Activated CD8-positive, alpha-beta memory T cell treated with anti-CD3 and anti-CD28 coated beads for 36 hours (primary cell): ENCODE results near the gene DRC7. TPM values are rescaled to one million over a fixed set of nuclear protein-coding genes. Genes with fewer than 3 reads are reported as not detected.

Source experiments
- CTCF ChIA-PET: fragments of 350-600 bp; sonication (Branson Sonifier 250); formaldehyde crosslinking; loops from one replicate; lab custom pipeline; 2021; ENCODE audit warnings: antibody characterized with exemption; lab: Charles Lee
- POLR2A ChIA-PET: fragments of 350-600 bp; sonication (Branson Sonifier 250); formaldehyde crosslinking; loops from one replicate; lab custom pipeline; 2021; ENCODE audit warnings: antibody characterized with exemption; lab: Charles Lee
- total RNA-seq, 2 experiments: library from RNA; stranded (reverse); gene quantifications; one replicate each; pipeline ENCODE4 v1.2.3, GENCODE V29; 2021

Gene DRC7, protein sequence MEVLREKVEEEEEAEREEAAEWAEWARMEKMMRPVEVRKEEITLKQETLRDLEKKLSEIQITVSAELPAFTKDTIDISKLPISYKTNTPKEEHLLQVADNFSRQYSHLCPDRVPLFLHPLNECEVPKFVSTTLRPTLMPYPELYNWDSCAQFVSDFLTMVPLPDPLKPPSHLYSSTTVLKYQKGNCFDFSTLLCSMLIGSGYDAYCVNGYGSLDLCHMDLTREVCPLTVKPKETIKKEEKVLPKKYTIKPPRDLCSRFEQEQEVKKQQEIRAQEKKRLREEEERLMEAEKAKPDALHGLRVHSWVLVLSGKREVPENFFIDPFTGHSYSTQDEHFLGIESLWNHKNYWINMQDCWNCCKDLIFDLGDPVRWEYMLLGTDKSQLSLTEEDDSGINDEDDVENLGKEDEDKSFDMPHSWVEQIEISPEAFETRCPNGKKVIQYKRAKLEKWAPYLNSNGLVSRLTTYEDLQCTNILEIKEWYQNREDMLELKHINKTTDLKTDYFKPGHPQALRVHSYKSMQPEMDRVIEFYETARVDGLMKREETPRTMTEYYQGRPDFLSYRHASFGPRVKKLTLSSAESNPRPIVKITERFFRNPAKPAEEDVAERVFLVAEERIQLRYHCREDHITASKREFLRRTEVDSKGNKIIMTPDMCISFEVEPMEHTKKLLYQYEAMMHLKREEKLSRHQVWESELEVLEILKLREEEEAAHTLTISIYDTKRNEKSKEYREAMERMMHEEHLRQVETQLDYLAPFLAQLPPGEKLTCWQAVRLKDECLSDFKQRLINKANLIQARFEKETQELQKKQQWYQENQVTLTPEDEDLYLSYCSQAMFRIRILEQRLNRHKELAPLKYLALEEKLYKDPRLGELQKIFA
- not detected for total RNA-seq

GRCh38 chr16:57694725-57695679 lies at the start of gene DRC7:
Gene DRC7 (plus strand): TSS chr16:57694806. CDS start chr16:57697950, 3,144 bp downstream.
- CTCF ChIA-PET, result no interaction called here

DNA sequence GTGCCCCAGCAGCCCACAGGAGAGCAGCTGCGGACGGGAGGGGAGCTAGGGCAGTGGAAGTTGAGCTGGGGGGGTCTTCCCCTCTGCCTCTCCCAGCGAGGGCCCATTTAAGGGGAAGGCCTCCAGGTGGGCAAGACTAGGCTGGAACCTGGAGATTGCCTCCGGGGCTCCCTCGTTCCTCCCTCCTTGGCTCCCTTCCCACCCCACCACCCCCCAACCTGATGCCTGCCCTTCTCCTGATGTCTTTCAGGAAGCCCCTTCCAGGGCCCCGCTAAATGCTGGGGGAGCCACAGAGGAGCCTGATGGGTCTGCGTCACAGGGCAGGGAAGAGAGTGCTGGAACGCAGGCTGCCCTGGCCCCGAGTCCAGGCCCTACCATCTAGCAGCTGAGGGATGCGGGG lies 49.4 kb upstream of the DRC7 start:
- ChIA-PET POLR2A (interaction anchor here (0.5 kb wide), 1 partner anchor 34 kb away, joined by 3 read pairs; no protein-coding TSS in a partner anchor), CTCF (interaction anchor here (1.1 to 8.2 kb wide), 2 partner anchors 45 to 57 kb away, joined by 4 to 145 read pairs; no protein-coding TSS in a partner anchor)

More at GRCh38 chr16:57694725-57695679, at the start of gene DRC7:
- POLR2A ChIA-PET, result no interaction called here

- POLR2A ChIA-PET, result interaction anchor here (0.5 kb wide), 1 partner anchor 34 kb away, joined by 3 read pairs; no protein-coding TSS in a partner anchor
Observed at GRCh38 chr16:57645691-57646387, 48.8 kb upstream of the DRC7 start.

GRCh38 chr16:57646388-57647039 lies 48.1 kb upstream of the DRC7 start:
- ChIA-PET CTCF (interaction anchor here (1.0 to 8.2 kb wide), 7 partner anchors 8 to 105 kb away, joined by 3 to 149 read pairs (median 49); no protein-coding TSS in a partner anchor), POLR2A (interaction anchor here (1.2 kb wide), 1 partner anchor 36 kb away, joined by 4 read pairs; no protein-coding TSS in a partner anchor)

More at GRCh38 chr16:57645691-57646387, 48.8 kb upstream of the DRC7 start:
- CTCF ChIA-PET, result interaction anchor here (1.0 to 8.2 kb wide), 6 partner anchors 8 to 71 kb away, joined by 3 to 149 read pairs (median 42); no protein-coding TSS in a partner anchor

- ChIA-PET POLR2A (interaction anchor here (0.6 to 1.3 kb wide), 3 partner anchors 30 to 70 kb away, joined by 4 to 5 read pairs (median 4); no protein-coding TSS in a partner anchor), CTCF (interaction anchor here (1.4 to 8.2 kb wide), 9 partner anchors 9 to 110 kb away, joined by 3 to 149 read pairs (median 28); no protein-coding TSS in a partner anchor)
Observed at GRCh38 chr16:57647136-57647875, 47.3 kb upstream of the DRC7 start.

DNA sequence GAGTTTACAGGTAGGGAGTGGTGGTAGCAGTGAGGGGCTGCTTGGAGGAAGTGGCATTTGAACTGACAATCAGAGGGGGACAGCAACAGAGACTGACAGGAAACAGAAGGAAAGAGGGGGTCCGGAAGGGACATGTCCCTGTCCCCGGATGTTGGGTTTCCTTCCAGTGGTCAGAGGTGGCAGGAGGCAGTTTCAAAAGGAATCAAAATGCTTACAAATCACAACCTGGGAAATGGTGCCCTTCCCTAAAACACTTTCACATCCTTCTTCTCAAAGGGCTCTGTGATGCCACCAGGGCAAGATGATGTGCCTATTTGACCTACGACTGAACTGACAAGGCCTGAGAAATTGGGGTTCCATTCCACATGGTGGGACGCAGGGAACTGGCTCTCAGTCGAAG lies 46.5 kb upstream of the DRC7 start:
- CTCF ChIA-PET, result interaction anchor here (0.6 to 8.2 kb wide), 18 partner anchors 8 to 110 kb away, joined by 3 to 149 read pairs (median 4); no protein-coding TSS in a partner anchor

GRCh38 chr16:57648581-57649442 lies 45.8 kb upstream of the DRC7 start:
- ChIA-PET CTCF (interaction anchor here (0.6 to 8.2 kb wide), 24 partner anchors 8 to 352 kb away, joined by 3 to 149 read pairs (median 4); partner anchors contain the start of genes ADGRG5 and USB1), POLR2A (interaction anchor here (1.3 kb wide), 1 partner anchor 72 kb away, joined by 4 read pairs; no protein-coding TSS in a partner anchor)

More for the DNA sequence above, 46.5 kb upstream of the DRC7 start:
- POLR2A ChIA-PET, result interaction anchor here (1.3 kb wide), 1 partner anchor 71 kb away, joined by 4 read pairs; no protein-coding TSS in a partner anchor

DNA sequence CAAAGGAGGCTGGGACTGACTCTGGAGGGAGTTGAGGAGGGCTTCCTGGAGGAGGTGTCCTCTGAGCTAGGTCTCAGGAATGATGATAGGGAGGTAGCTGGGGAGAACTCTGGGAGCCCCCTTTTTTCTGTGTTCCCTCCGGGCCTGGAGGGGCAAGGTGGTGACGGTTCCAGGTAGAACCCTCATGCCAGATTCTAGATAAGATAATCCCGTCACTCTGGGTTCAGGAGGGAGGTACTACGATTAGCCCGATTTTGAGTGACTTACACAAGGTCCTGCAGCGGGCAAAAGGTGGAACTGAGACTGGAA lies 45.2 kb upstream of the DRC7 start:
- ChIA-PET CTCF (interaction anchor here (0.8 to 8.2 kb wide), 13 partner anchors 11 to 352 kb away, joined by 3 to 149 read pairs (median 6); partner anchors contain the start of genes ADGRG5 and USB1), POLR2A (no interaction called here)

DNA sequence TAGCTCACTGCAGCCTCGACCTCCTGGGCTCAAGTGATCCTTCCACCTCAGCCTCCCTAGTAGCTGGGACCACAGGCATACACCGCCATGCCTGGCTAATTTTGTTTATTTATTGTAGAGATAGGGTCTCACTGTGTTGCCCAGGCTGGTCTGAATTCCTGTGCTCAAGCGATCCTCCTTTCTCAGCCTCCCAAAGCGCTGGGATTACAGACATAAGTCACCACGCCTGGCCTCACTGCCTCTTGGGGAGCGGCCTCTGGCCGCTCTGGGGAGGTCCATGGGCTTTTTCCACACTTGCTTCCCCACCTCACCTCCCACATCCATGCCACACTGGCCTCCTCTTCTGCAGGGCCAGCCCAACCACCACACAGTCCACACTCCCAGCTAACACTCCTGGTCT lies 44.8 kb upstream of the DRC7 start:
- POLR2A ChIA-PET, result no interaction called here
- CTCF ChIA-PET, result interaction anchor here (0.6 to 8.2 kb wide), 11 partner anchors 12 to 351 kb away, joined by 3 to 149 read pairs (median 9); partner anchors contain the start of gene USB1

DNA sequence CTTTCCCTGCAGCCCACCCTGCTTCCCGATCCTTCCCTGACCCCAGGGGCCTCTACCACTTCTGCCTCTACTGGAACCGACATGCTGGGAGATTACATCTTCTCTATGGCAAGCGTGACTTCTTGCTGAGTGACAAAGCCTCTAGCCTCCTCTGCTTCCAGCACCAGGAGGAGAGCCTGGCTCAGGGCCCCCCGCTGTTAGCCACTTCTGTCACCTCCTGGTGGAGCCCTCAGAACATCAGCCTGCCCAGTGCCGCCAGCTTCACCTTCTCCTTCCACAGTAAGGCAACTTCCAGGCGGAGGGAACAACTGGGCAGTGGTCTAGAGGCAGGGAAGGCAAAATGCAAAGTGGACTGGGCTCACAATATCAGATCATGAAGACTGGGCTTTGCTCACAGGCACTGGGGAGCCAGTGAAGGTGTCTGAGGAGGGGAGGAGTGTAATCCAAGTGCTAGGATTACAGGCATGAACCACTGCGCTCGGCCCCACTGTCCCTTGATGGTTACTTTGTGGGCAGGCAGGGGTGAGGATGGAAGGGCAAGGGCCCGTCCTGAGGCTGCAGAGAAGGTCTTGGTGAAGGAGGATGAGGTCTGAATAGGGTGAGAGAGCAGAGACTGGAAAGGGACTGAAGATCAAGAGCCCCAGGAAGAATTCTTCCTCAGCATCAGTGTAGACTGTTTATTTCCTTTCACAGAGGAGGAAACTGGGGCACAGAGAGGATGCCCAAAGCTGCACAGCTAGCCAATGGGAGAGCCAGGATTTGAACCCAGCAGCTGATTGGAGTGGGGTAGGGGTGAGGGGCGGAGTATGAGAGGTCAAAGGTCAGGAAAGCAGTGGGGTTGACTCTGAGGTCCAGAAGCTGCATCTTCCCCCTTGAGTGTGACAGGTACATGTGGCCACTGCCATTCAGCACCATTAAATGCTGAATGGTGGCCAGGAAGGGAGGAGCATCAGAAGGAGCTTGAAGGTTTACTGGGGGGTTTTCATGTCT lies 43.0 kb upstream of the DRC7 start:
- ChIA-PET POLR2A (no interaction called here), CTCF (interaction anchor here (0.6 to 8.2 kb wide), 5 partner anchors 37 to 366 kb away, joined by 3 to 149 read pairs (median 3); no protein-coding TSS in a partner anchor)

DNA sequence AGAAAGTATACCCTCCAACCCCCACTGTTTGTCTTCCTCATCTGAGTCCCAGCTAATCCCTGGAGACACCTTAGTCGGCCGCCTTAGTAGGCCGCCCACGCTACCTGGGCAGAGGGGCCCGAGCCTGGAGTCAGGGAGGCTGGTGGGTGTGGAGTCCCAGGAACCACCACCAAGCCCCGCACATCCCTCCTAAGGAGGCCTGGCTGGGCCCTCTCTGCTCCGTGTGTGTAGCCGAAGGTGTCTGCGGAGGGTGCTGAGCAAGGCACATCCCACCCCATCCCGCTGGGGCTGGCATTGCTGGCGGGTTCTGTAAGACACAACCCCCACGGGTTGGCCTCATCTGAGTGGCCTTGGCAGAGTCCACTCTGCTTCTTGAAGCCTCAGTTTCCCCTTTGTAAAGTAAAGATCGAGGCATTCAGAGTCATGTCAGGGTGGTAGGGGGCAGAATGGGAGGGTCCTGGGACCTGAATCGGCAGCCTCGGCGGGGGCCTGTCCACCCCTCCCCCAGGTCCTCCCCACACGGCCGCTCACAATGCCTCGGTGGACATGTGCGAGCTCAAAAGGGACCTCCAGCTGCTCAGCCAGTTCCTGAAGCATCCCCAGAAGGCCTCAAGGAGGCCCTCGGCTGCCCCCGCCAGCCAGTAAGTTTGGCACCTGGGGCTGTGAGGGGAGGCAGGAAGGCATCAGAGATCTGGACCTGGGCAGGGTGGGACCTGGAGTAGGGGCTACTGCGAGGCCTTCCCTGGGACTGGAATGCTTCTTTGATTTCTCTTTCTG lies 41.7 kb upstream of the DRC7 start:
- ChIA-PET POLR2A (no interaction called here), CTCF (interaction anchor here (1.3 to 8.2 kb wide), 3 partner anchors 38 to 78 kb away, joined by 3 to 149 read pairs (median 145); no protein-coding TSS in a partner anchor)

DNA sequence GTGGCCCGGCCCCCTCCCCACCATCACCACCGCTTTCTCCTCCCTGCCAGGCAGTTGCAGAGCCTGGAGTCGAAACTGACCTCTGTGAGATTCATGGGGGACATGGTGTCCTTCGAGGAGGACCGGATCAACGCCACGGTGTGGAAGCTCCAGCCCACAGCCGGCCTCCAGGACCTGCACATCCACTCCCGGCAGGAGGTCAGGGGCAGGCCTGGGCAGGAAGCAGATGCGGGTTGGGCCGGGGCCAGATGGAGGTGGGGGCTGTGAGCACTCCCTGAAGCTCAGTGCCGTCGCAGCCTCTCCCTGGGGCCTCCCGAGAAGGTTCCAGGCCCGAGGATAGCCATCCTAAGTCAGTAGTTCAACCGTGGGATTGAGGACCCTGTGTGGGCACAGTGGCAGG lies 40.7 kb upstream of the DRC7 start:
- CTCF ChIA-PET, result no interaction called here
- POLR2A ChIA-PET, result no interaction called here
